T-helper 9 cell (primary cell): ENCODE results near the gene ASB13.
"Not testable (repeated sequence)": the region's sequence is repeated elsewhere in the genome, so short reads cannot be mapped to it uniquely, and the experiment has no call there.

Experiments
- DNase-seq: peaks from one replicate; pipeline ENCODE4 v3.0.0-alpha.2; 2020

Gene ASB13

GRCh38 chr10:5622186-5622960 lies 44.0 kb downstream of the ASB13 start:
- DNase-seq, result no peak

GRCh38 chr10:5621371-5621770 lies 45.0 kb downstream of the ASB13 start:
- not testable (repeated sequence) for DNase-seq

DNA sequence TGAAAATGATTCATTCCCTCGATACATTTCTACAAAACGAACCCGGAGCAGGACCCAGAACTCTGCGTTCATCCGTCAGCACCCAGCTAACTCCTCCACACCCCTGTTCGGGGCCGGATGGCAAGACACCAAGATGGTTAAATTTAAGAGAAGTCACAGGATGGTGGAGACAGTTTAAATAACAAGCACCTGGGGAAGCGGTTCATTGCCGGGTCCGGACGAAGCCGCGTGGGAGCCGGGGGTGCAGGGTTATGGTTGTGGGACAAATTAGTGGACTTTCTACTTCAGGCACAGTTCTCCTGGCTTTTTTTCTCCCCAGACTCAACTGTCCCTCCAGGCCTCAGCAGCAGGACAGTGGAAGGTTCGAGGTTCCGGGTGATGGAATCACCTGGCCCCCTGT lies 45.4 kb downstream of the ASB13 start:
- DNase-seq, result no peak

DNA sequence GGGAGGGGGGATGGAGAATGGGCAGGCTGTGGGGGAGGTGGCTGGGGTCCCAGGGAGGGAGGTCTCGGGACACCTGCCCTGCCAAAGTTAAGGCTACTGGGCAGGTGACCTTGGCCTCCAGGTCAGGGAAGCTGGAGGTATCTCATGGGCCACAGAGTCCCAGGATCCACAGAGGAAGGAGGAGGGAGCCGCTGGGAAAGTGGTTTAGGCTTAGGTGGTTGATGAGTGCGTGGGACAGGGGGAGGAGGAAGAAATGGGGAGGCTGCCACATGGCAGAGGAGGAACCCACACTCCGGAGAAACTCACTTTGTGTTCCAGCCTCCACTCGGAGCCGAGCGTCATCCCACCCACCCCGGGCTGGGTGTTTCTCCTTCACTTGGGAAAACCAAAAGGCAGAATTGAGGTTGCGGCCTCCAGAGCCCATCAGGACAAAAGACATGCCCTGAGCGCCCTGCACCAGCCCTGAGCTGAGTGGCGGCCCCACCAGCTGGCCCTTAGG lies 46.1 kb downstream of the ASB13 start:
- no peak for DNase-seq

DNA sequence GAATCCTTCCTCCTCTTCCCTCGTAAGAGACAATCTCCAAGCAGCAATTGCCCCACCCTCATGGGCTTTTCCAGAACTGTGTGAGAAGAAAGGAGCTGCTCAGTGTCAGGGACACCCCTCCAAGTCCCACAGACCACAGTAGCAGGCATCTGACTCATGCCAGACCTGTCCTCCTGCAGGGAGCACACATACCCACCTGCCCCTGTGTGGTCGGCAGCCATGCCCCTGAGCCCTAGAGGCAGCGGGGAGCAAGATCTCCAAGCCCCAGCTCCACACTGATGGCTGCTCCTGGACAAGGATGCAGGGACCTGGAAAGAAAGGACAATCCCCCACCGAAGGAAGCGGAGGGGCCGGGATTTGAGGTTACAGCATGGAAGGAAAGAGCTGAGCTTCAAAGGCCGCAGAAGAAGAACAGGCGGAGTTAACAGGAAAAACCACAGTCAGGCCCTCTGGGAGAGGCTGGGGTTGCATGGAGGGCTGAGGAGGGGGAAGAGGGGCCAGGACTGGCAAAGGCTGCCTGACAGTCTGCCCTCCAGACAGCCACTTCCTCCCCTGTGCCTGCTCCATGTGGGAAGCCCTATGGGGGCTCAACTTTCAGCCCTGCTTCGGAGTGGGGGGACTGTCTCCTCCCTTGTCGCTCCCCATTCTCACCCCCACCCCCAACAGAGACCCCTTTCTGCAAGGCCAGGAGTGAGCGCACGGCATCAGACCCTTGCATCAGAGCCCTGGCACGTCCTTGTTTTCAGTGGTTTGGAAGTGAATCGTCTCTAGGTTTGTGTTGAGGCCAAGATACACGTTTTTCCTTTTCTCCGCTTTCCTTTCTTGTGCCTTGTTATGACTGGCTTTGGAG lies 46.8 kb downstream of the ASB13 start:
- no peak for DNase-seq

DNA sequence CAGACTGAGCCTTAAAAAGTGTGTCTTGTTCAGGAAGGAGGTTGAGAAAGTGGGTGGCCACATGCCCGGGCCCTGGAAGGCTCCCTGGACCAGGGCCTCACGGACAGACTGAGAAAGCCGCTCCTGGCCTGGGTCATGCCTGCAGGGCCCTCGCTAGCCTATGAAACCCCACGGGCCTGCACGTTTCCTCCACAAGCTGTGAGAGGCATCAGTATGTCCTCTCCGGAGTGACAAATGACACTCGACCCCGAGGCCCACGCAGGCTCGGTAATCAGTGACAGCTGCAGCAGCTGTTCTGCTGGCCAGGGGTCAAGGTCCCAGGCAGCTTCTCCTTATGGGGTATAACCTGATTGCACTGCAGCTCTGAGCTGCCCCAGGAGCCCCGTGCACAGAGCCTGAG lies 47.6 kb downstream of the ASB13 start:
- no peak for DNase-seq

- DNase-seq, result no peak
Measured at GRCh38 chr10:5618042-5618441, 48.4 kb downstream of the ASB13 start.

DNA sequence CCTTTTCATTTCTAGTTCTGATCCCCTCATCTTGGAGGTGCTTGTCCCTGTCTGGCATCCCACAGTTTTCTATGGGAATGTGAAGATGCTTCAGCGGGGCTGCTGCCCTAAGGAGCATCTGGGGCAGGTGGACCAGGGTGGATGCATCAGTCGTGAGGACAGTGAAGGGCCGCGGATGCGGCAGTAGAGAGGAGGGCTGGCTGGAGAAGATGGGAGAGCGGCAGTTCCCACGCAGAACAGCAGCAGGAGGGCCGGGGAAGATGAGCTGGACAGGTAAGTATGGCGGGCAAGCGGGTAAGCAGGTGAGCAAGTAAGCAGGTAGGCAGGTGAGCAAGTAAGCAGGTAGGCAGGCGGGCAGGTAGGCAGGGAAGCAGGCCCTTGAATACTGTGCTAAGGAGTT lies 48.9 kb downstream of the ASB13 start:
- DNase-seq, result no peak

DNA sequence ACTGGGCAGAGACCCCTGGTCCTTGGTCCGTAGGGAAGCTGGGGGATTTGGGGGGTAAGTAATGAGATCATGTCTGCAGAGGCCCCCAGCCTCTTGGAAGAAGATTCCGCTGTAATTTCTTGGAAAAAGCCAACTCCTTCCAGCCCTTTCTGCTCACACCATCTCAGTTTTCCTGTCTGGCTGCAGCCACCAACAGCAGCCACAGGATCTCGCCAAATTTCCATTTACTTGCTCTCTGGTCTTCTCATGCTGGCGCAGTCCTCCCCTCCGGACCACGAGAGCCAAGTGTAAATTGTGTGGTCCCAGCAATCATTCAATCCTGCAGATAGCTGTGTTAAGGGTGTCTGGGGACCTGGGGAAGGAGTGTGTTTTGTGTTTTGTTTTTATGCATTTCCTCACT lies 49.6 kb downstream of the ASB13 start:
- no peak for DNase-seq

- no peak for DNase-seq
Measured at GRCh38 chr10:5616046-5616445, 50.3 kb downstream of the ASB13 start.

GRCh38 chr10:5615316-5615715 lies 51.1 kb downstream of the ASB13 start:
- DNase-seq, result no peak

DNA sequence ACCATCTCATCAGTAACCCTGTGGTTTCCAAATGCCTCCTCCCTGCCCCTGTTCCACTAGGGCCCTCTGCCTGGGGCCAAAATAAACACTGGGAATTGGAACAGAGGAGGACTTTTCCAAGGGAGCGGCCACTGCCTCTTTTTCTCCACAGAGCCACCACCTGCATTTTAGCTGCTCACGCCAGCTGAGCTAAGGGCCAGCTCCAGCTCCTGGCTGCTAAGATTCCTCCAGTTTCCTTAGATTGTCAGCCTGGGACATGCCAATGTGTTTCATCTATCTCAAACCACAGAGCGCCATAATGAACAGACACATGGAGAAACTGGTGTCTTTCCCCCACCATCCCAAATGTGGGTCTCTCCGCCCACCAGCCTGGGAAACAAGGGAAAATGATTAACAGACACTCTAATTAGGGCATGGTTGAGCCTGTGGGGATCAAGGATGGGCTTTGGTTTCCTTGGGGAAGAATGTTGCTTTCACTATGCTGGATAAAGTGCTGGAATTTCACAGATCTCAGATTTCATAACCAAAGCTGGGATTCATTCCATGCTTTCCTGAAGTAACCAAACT lies 52.2 kb downstream of the ASB13 start:
- DNase-seq, result no peak

DNA sequence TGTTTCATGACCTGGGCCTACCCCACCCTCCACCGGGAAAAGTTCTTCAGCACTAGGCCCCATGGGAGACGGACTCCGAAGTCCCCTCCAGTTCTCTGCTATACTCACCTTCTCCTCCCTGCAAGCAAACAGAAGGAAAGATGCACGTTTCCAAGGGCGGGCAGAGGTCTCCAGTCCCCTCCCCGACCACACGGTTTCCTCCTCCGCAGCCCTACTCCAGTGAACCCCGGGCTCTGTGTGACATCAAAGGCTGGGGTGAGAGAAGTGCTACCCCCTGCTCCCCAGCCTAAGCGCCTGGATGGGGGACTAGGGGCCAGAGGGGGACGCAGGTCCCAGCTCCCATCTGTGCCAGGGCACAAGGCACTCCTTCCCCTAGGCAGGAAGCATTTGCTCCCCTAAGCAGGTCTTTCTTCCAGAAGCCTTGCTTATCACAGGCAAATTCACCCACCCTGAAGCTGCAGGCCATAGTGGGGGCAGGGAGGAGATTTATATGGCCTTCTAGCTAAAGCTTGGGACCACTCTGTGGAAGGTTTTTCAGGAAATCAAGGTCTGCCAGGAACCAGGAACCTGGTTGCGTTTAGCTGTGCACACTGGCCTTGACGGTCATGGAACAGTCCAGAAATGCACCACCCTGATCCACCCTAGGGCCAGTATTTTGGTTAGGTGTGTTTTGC lies 52.8 kb downstream of the ASB13 start:
- no peak for DNase-seq

GRCh38 chr10:5611899-5612680 lies 54.3 kb downstream of the ASB13 start:
- DNase-seq, result no peak

DNA sequence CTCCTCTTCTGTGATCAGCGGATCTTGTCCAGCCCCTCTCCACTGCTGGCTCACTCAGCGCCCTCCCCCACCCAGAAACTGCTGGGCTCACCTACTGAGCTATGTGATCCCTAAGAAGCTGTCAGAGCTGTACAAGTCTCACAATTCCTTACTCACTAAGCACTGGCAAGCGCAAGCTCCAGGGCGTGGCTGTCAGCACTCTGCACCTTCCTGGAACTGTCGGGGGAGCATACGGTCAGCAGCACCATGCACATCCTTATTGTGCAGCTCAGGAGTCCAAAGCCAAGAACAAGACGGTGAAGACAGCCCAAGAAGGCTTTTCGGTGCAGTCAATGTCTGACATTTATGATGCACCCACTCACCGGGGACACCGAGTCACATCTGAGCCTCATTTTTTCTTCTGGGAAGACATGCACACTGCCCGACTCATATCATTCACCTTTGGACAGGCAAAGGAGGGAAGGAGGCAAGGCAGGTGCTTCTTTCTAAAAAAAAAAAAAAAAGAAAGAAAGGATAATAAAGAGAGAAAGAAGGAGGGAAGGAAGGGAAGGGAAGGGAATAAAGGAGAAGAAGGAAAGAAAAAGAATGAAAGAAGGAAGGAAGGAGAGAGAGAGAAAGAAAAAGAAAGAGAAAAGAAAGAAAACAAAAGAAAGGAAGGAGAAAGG lies 56.3 kb downstream of the ASB13 start:
- no peak for DNase-seq

- DNase-seq, result no peak
Measured at GRCh38 chr10:5608608-5609220, 57.7 kb downstream of the ASB13 start.

GRCh38 chr10:5607594-5607993 lies 58.8 kb downstream of the ASB13 start:
- DNase-seq, result no peak

DNA sequence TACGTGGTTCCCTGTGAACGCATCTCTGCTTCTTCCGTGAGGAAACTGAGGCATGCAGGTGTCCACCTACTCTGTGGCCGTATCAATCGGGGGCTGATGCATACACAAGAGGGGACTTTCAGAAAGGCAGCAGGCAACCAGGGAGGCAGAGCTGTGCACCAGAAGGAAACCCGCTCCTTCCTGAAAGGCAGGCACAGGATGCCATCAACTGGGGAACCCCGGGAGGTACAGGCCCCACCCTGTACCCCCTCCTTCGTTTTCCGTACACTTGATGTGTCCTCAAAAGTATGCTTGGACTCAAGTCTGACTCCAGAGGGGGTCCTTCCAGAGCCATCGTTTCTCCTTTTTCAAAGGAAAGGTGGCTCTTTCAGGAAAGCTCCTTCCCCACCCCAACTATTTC lies 59.5 kb downstream of the ASB13 start:
- no peak for DNase-seq

DNA sequence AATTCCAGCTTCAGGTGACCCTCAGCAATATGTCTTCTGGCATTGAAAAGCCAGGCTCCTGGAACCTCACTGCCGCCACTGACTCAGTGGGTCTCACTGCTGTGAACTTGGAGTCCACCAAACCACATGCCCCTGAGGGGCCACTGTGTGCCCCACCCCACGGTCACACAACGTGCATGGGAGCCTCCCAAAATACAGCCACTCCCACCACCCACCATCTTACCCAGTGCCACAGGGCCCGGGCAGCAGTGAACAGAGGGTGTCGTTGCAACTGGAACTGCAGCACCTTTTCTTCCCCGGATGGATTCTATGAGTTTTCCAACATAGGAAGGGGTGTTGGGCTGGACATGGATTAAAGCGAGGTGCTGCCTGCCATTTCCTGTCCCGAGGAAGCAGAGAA lies 60.1 kb downstream of the ASB13 start:
- no peak for DNase-seq

DNA sequence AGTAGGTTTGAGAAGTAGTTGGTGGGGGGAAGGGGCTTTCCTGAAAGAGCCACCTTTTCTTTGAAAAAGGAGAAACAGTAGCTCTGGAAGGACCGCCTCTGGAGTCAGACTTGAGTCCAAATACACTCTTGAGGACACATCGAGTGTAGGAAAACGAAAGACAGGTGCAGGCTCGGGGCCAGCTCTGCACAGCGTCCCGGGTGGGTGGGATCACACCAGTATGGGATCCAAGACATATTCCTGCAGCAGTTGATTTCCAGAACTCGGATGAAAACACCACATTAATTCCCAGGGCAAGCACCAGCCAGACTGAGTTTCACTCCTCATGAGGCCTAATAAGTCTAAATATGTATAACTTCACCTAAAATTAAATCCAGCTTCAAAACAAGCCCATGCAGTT lies 61.4 kb downstream of the ASB13 start:
- DNase-seq, result no peak

DNA sequence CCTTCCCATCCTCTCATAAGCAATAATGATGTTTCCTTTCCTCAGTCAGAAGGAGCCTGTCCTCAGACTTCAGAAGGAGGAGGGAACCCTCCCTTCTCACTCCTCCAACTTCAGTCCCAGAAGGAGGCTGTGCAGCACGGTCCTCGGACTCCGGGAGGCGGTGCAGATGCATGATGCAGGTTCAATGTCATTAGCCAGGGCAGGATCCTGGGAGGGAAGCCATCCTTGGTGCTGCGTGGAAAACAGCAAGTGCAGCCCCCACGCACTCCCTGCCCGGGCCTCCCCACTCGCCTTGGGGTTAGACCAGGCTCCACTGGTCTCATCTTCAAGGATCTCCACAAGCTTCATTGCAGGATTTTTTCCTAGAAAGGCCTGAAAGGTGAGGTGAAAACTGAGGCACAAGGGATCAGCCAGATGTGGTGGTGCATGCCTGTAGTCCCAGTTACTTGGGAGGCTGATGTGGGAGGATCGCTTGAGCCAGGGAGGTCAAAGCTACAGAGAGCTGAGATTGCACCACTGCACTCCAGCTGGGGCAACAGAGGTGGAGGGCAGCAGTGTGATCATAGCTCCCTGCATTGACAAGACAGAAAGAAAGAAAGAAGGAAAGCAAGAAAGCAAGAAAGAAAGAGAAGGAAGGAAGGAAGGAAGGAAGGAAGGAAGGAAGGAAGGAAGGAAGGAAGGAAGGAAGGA lies 62.0 kb downstream of the ASB13 start:
- DNase-seq, result no peak
